Stimulated activated CD4-positive, alpha-beta T cell treated with anti-CD3 and anti-CD28 coated beads, TNF-alpha, amount 100 ng/mL, for 1 hour (primary cell): ENCODE measurements around the gene TMEM161A.

Experiments used
- DNase-seq, 3 donors: peaks; one replicate each; pipeline ENCODE4 v3.0.0-alpha.2; 2020; ENCODE audit warnings: low read depth in 3 of 3, low spot score in 1 of 3

The TMEM161A gene

DNA sequence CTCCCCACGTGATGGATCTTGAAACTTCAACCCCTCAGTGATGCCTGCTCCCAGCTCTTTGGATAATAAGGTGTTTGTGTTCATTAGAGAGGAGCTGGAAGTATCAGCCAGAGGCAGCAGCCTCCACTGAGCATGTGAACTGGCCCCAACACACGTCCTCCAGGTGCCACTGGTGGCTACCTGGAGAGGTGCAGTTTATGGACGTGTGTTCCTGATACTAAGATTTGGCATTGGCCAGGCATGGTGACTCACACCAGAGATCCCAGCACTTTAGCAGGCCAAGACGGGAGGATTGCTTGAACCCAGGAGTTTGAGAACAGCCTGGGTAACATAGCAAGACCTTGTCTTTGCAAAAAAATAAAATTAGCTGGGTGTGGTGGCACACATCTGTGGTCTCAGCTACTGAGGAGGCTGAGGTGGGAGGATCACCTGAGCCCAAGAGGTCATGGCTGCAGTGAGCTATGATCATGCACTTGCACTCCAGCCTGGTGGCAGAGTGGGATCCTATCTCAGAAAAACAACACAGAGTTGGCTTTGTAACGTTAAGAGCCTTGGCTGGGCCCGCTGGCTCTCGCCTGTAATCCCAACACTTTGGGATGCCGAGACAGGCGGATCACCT lies 40.1 kb downstream of the TMEM161A start:
- no peak for DNase-seq

DNA sequence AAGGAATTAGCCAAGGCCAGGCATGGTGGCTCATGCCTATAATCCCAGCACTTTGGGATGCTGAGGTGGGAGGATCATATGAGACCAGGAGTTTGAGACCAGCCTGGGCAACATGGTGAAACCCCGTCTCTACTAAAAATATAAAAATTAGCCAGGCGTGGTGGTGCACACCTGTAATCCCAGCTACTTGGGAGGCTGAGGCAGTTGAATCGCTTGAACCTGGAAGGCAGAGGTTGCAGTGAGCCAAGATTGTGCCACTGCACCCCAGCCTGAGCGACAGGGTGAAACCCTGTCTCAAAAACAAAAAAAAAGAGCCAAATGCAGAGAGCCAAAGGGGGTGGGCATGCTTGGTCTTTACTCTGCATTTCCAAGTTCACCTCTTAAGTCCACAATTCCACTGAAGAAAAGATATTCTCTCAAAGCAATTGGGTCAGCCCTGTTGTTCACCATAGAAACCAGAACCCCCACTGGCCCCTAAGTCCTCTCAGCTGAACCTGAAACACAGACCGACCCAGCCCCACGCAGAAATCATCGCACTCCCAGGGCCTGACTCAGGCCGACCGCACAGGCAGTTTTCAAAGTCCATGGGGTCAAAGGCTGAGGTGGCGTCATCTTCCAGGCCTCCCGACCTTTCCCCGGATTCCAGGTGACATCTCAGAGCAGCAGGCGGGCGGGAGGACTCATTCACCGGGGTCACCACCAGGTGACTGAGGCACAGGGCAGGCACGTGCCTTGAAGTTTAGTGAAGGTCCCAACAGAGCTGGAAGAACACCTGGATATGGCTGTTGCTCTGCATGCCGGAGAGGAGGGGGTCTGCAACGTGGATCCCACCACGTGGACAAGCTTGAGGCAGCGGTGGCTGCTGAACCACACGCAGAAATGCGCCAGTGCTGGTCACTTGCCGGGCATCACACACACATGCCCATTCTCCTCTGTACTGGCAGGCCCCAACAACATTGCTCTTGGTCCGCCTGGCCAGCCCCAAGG lies 41.3 kb downstream of the TMEM161A start:
- DNase-seq = no peak

GRCh38 chr19:19095691-19096090 lies 42.6 kb downstream of the TMEM161A start:
- DNase-seq = no peak

DNA sequence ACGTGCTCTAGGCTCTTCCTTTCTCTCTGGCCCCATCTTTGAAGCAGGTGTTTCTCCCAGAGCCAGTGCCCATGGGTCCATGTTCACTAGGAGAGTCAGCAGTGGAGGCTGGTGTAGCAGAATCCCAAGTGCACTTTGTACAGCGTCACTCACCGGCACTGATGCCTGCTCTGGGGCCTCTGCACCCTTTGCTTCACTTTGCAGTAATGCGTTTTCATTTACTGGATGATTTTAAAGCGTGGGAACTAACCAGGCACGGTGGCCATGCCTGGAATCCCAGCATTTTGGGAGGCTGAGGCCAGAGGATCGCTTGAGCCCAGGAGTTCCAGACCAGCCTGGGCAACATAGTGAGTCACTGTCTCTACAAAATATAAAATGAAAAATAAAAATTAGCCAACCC lies 43.8 kb downstream of the TMEM161A start:
- DNase-seq = no peak

DNA sequence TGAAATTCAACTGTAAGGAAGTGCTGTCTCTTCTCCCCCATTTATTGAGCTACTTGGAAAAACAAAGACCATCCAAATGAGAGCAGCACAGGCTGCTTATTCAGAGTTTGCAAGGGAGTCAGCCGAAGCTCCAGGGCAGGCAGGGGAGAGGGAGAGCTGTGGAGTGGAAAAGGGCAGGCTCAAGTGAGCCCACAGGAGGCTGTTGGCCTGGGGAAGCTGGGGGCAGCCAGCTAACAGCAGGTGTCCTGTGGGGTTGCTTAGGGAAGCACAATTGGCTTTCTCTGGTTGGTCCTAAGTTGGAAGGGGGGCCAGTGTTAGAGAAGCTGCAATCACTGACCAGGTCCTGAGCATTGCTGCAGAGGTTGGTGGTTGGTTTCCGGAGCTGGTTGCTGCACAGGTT lies 50.6 kb downstream of the TMEM161A start:
- no peak for DNase-seq

- no peak for DNase-seq
Measured at GRCh38 chr19:19083413-19084178, 54.7 kb downstream of the TMEM161A start.

DNA sequence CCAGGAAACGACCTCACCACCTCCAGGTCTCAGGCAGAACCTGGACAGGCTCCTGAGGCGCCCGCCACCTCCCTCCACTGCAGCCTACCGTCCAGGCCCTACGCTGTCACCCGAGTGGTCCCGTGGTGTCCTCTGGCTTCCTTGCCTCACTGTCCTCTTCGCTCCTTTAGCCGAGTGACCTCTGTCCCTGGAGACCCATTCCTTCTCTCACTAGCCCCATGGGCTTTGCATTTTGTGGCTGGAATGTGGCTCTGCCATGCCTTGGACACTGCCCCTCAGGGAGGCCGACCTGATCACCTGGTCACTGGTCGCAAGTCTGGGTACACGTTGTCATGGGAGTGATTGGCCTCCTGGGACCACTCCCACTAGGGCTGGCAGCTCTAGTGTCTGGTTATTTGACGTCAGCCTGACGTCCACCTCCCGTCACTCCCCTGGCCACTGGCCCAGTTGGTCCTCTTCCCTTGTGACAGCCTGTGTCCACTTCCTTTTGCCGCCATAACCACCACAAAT lies 56.6 kb downstream of the TMEM161A start:
- no peak for DNase-seq

- no peak for DNase-seq
Measured at GRCh38 chr19:19079571-19079970, 58.7 kb downstream of the TMEM161A start.

GRCh38 chr19:19078801-19079200 lies 59.5 kb downstream of the TMEM161A start:
- no peak for DNase-seq

GRCh38 chr19:19077103-19077502 lies 61.2 kb downstream of the TMEM161A start:
- DNase-seq = no peak

DNA sequence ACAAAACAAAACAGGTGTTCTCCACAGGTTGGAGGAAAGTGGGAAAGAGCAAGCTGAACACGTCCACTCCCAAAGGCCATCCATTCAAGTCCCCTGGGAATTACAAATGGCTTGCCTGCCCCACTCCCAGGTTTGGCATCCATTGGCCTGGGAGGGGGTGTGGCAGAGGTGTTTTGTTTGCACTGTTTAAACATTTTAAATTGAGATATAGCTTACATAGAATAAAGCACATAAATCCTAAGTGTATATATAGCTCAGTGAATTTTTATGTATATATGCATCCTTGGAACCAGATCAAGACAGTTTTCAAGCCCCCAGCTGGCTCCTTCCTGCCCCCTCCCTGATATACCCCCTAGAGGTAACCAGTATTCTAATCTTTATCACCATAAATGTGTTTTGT lies 61.8 kb downstream of the TMEM161A start:
- DNase-seq = no peak

DNA sequence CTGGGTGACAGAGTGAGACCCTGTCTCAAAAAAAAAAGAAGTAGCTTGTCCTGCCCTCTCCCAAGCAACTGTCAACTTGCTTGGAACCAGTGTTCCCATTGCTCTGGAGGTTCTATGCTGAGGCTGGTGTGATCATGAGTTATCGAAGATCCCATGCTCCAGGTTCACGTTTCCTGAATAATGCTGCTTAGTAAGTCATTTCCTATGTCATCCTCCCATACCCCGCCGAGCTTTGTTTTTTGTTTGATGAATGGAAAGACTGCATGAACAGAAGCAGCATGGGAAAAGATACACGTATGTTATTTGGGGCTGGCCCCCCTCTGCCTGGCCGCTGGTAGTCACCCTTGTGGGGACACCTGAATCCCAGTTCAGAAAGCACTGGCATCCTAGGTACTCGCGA lies 63.2 kb downstream of the TMEM161A start:
- DNase-seq = no peak

DNA sequence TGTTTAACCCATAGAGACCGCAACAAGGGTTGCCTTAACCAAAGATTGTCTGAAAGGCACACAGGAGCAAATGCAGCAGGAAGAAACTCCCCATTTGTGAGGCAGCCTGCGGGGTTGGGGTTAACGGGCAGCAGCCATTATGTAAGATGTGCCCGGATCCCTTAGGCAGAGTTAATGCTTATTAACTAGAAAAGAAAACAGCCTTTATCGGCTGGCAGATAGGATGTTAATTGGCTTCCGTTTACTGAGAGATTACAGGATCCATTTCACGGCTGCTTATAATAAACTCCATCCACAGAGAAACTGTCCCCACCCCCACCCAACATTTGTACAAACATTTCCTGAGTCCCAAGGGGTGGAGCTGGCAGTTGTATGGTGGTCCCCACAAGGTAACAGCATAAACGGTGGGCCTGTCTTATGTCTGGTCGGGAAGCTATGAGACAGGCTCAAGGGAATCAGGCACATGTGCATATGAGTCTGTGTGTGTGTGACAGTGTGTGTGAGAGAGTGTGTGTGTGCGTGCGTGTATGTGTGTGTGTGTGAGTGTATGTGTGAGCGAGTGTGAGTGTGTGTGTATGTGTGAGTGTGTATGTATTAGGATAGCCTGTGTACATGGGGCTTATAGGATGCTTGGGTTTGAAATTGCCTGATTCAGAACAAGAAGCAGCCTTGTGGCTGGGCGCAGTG lies 63.9 kb downstream of the TMEM161A start:
- no peak for DNase-seq

- DNase-seq = no peak
Measured at GRCh38 chr19:19071897-19072296, 66.4 kb downstream of the TMEM161A start.
